GM12878 (cell line): ENCODE results near the gene SLC25A39. TPM values are rescaled to one million over a fixed set of nuclear protein-coding genes. Genes with fewer than 3 reads are reported as not detected.

Source experiments
- BCL3 ChIP-seq: IDR thresholded peaks from 2 replicates; pipeline ENCODE4 v1.6.1; 2011; ENCODE audit warnings: borderline replicate concordance, low read depth, mild to moderate bottlenecking, moderate library complexity, low read length; ENCODE audit not compliant: insufficient read depth, poor library complexity, severe bottlenecking
- HCFC1 ChIP-seq: fragments of 150-350 bp; IDR thresholded peaks from 2 replicates; pipeline ENCODE4 v1.6.1; 2014; ENCODE audit warnings: low read length
- IRF4 ChIP-seq: IDR thresholded peaks from 2 replicates; pipeline ENCODE4 v1.6.1; 2011; ENCODE audit warnings: low read depth, low read length
- TCF12 ChIP-seq: IDR thresholded peaks from 2 replicates; pipeline ENCODE4 v1.6.1; 2011; ENCODE audit warnings: low read depth, mild to moderate bottlenecking, low read length
- polyA plus RNA-seq, 11 experiments: library from polyadenylated mRNA; depleted of rRNA in 4 of 11; unstranded in 6 of 11; stranded (reverse) in 5 of 11; fragments of >200 nt; fragmentation: Nextera tagmentation in 4 of 11; fragmentation: Illumina TruSeq in 1 of 11; extraction: Ambion mirVana in 4 of 11; extraction: Trizol in 1 of 11; gene quantifications; 1 replicate in 1 of 11; 2 replicates in 10 of 11; pipeline versions ENCODE4 v1.2.1 to v1.2.3, GENCODE V29; 2011 to 2016; ENCODE audit warnings: inconsistent platforms in 2 of 11, missing spikeins in 2 of 11, low read depth in 1 of 11
- total RNA-seq, 4 experiments: library from RNA; depleted of rRNA in 3 of 4; stranded (reverse); fragments of >200 nt in 3 of 4; fragmentation: Illumina TruSeq in 1 of 4; extraction: Trizol in 1 of 4; gene quantifications; 2 replicates each; pipeline versions ENCODE4 v1.2.1 to v1.2.3, GENCODE V29; 2013 to 2021
- TF ChIP-seq, protein P1 (sequence below): fragments of 450-650 bp; formaldehyde crosslinking; IDR thresholded peaks from 2 replicates; pipeline ENCODE4 v1.4.0; 2020; ENCODE audit warnings: mild to moderate bottlenecking, moderate library complexity
- TF ChIP-seq, protein P2 (sequence below): fragments of 150-350 bp; IDR thresholded peaks from 2 replicates; pipeline ENCODE4 v1.6.1; 2014; ENCODE audit warnings: mild to moderate bottlenecking, low read depth, low read length

The SLC25A39 gene
- total and polyA plus RNA-seq, 10 of the 15 experiments (the other 5 are each of a cell fraction or from before 2014, with no cell fraction given): 3.5 to 270 (median 150) TPM

DNA sequence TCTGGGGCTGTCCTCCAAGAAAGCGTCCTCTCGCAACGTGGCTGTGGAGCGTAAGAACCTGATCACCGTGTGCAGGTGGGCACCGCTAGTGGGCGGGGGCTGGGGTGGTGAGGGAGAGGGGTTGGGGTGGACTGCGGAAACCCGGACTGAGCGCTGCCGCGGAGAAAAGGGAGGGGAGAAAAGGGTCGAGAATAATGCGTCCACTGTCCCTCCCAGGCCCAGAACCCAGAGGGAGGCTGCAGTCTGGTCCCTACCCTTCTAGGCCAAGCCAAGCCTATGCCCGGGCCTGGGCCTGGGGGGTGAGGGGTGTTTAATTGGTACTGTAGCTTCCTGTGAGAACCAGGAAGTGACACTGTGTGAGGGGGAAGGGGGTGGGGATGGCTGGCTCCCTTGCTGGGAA lies 15.8 kb downstream of the SLC25A39 start (continued):
- TF ChIP-seq, protein P1, sequence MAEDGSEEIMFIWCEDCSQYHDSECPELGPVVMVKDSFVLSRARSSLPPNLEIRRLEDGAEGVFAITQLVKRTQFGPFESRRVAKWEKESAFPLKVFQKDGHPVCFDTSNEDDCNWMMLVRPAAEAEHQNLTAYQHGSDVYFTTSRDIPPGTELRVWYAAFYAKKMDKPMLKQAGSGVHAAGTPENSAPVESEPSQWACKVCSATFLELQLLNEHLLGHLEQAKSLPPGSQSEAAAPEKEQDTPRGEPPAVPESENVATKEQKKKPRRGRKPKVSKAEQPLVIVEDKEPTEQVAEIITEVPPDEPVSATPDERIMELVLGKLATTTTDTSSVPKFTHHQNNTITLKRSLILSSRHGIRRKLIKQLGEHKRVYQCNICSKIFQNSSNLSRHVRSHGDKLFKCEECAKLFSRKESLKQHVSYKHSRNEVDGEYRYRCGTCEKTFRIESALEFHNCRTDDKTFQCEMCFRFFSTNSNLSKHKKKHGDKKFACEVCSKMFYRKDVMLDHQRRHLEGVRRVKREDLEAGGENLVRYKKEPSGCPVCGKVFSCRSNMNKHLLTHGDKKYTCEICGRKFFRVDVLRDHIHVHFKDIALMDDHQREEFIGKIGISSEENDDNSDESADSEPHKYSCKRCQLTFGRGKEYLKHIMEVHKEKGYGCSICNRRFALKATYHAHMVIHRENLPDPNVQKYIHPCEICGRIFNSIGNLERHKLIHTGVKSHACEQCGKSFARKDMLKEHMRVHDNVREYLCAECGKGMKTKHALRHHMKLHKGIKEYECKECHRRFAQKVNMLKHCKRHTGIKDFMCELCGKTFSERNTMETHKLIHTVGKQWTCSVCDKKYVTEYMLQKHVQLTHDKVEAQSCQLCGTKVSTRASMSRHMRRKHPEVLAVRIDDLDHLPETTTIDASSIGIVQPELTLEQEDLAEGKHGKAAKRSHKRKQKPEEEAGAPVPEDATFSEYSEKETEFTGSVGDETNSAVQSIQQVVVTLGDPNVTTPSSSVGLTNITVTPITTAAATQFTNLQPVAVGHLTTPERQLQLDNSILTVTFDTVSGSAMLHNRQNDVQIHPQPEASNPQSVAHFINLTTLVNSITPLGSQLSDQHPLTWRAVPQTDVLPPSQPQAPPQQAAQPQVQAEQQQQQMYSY: no peak
- no peak for TF ChIP-seq TCF12
- TF ChIP-seq, protein P2, sequence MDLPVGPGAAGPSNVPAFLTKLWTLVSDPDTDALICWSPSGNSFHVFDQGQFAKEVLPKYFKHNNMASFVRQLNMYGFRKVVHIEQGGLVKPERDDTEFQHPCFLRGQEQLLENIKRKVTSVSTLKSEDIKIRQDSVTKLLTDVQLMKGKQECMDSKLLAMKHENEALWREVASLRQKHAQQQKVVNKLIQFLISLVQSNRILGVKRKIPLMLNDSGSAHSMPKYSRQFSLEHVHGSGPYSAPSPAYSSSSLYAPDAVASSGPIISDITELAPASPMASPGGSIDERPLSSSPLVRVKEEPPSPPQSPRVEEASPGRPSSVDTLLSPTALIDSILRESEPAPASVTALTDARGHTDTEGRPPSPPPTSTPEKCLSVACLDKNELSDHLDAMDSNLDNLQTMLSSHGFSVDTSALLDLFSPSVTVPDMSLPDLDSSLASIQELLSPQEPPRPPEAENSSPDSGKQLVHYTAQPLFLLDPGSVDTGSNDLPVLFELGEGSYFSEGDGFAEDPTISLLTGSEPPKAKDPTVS: no peak
- TF ChIP-seq BCL3: no peak
- no peak for TF ChIP-seq HCFC1
- no peak for TF ChIP-seq IRF4
- TF ChIP-seq, all 136 proteins: peak for 0
